GF-D8 (cell line): ENCODE results near the gene FILIP1L.

Source experiments
- DNase-seq: peaks from one replicate; lab custom pipeline; 2025; lab: John Stamatoyannopoulos, UW

FILIP1L gene

DNA sequence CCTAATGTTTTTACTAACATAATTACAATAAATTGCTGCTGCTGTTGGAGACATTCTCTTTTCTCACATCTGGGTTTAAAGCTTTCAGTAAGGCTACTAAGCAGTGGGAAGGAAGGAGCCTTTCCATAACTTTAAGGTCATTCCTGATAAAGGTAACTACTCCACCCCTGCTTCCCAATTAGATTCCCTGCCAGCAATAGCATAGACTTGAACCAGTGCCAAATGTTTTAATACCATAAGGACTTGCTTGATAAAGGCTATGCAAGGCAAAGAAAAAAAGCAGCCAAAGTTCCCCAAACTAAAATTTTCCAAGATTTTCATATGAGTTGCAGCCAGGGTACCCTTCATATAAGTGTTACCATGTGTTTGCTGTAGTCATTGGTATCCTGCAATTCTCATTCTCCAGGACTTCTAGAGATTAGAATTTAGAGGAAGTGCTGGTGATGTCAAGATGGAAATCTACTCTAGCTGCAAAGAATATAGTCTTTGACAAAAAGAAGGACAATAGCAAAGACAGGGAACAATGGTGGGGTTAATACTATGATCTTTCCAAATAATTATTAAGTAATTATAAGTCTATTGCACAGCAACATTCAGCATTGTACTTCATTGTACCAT, 106.1 kb downstream of the FILIP1L start:
- no peak for DNase-seq

DNA sequence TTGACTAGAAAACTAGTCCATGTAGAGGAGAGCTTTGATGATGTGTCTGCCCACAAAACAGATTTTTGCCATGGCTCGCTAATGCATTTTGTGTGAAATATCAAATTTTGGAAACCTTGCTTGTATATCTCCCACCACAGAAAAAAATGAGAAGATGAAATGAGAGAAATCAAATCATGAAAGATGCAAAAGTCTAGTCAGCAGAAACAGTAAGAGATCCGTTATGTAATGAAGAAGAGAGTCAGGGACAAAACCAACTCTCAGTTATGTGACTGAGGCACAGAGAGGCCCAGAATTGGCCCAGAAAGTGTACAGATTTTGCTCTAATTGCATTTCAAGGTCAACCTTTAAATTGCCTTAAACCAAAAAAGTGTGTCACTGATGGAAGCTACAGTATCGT, 107.0 kb downstream of the FILIP1L start:
- DNase-seq = no peak

DNA sequence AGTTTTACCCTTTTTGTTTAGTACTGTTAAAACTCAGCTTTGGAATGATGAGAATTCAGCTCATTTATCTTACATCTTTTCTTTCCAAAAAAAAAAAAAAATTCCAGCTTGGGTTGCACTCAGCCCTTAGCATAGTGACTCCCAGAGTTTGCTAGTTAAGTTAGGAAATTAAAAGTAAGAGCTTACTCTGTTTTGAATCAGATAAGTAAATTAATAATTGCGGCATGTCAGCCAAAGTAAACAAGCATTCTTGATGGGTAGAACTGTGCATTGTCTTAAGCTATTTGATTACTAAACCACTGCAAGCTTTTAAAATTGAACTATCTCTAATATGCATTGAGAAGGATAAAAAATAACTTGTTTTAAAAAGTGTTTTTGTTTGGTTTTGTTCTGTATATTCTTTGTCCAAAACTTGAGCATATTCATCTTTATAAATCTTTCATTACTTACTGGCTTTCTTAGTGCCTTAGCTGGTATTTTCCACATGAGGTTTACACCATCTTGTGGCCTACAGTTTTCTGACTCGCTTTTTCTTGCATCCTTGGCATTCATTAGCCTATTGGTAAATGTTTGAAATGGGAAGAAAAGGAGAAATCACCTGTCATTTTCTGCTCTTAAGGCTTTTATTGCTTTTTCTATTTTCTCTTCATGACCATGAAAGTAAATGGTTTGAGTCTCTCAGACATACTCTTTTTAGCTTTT, 107.6 kb downstream of the FILIP1L start:
- no peak for DNase-seq

DNA sequence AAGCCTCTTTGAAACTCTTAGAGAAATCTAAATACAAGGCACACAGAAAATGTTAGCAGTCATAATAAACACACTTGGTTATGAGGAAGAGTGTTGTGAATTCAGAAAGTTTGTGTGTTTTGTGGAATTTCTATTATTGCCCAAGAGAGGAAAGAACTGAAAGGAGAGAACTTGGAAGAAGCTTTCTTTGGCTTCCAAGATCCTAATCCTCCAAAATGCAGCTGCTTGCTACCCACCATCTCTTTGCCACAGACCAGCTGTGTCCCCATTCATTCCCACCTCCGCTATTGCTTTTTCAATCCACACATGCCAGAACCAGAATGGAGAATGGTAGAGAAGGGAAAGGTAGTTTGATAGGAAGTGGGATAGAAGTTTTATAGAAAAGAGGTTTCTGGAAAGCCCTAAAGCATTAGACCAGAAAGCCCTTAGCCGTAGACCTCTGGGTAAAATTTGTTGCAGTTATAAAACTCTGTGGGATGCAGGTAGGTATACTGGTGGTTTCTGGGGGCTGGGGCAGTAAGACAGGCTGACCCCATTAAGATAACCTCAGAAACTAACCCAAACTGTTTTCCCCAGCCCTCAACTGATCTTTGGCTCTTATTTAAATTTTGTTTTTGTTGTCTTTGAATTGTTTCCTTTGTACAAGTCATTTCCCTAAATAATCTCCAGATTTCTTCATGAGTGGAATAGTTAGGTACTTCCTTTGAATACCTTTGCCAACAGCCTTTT, 108.5 kb downstream of the FILIP1L start:
- no peak for DNase-seq

DNA sequence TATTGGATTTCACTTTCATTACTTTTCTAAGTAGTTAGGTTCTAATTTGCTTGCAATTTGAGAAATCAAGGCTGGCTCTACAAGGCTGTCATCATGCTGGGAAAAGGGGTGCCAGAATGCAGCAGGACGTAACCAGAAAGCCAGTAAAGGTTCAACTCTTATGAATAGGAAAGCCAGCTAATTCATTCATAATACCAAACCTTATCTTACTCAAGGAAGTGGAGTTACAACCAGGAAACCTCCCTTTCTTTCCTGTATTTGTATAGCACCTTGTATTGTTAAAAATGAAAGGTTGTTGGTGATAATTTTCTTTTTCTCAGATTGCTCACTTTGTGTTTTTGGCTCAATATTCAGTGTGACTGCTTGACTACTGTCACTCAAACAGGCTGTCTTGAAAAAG, 109.4 kb downstream of the FILIP1L start:
- DNase-seq = no peak

DNA sequence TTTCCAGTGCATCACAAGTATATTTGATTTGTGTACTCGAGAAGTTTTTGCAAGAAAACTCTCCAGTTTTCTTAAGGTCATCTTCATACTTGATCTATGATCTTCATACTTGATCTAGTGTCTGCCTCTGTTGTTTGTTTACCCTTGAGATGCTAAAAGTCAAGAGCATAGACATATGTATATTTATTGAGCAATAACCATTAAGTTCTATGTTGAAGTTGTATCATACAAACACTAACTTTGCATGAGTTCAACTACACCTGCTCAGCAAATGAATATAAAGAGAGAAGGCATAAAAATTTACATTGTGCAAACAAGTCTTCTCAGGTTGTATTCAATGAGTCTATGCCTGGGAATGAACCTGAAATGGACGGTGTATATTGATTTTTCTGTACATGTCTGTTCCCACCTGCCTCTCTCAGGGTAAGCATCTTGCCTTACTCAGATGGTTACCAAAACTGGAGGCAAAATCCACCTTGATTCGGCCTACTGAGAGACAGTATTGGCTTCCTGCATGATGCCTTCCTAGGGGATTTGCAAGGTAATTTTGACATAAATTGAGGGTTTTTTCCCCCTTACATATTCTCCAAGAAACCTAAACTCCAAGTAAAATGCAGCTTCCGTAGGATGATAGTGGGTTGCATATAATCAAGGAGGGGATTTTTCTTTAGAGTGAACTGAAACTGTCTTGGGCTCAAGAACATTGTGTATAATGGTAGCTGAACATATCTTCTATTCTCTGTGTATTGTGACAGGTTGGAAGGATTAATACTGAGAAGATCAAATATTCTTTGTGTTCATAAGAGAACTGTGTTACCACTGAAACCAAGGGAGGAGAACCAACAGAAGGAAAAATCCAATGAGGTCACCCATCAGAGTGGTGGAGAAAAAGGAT, 110.4 kb downstream of the FILIP1L start:
- DNase-seq = no peak

DNA sequence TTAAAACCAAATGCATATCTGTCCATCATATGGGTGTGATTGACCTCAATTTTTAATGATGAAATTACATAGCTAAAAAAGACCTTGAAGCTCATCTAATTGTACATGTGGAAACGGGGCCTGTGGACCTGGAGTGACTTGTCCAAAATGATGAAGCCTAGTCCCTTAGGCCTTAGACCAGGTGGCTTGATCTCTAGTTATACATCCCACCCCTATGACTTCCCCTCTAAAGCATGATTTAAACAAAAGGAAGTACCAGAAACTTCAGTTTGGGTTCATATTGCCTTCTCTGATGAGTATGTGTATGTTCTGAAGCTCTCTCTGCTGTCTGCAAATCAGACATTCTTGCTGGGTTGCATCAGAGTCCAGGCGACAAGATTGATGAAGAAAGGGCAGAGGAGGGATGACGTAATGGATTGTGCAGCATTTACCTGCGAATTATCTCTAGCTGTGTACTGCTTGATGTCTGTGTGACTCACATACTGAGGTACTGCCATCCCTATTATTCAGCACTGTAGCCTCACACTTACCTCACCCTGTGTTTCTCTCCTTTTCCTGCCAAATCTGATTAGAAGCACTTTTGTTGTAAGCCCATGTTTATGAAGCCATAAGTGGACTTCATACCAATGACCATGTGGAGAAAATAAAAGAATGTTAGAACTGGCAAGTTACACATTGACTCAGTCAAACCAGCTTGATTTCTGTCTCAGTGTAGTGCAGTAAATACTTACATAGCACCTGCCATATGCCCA, 111.5 kb downstream of the FILIP1L start:
- DNase-seq = no peak

DNA sequence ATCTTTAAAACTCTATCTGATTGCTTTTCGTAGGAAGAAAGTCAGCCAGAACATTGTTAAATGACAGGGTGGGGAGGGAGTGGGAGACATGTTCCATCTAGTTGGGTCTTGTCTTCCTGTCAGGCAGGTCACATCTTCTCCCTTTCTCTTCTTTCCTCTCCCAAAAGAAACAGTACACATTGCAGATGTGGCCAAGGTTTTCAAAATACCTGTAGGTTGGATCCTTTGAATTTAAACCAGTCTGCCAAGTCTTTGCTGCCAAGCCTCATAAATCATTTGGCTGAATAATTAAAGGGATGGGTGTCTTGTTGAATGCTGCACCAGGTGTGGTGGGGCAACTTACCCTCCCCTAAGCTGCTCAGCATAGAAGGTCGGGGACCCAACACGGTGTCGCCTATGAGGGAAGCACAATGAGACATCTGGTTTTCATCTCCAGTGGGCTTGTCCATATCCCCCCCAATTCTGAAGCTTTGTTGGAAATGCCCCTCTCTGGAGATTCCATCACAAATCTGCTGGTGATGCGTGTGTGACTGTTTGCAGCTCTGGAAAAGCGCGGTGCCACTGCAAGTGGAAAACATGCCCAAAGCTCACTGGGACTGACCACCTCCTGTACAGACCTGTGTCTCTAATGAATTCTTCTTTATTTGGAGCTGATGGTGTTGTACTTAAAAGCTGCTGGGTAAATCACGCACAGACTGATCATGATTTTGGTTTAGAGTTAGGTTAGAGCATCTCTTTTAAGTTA, 112.6 kb downstream of the FILIP1L start:
- DNase-seq = no peak

DNA sequence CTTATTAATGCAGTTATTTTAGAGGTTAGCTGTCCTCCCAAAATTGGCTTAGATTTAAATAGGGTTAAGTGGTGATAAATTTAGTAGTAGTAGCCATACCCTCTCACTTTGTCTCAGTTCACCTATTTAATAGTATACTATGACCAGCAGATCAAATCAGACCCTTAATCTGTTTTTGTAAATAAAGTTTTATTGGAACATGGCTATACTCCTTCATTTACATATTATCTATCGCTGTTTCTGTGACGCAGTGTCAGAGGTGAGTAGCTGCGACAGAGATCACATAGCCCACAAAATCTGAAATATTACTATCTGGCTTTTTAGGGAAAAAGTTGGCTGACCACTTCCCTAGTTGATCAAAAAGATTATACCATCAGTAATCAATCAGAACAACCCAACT, 113.2 kb downstream of the FILIP1L start:
- no peak for DNase-seq

DNA sequence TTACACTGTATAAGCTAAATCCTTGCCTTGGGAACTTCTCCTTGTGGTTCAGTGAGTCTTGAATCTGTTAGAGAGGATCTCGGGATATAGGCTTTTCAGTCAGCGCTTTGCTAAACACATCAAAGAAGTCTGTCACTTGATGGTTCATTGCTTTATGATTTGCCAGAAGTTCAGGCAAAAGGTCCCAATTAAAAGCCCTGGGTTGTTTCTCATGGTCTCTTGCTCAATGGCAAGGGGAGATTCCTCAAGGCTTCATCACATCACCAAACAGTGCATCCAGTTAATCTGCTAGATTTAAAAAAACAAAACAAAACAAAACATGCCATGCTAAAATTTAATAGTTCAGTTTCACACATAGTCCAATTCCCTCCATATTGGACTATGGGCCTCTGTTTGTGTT, 114.8 kb downstream of the FILIP1L start:
- DNase-seq = no peak

DNA sequence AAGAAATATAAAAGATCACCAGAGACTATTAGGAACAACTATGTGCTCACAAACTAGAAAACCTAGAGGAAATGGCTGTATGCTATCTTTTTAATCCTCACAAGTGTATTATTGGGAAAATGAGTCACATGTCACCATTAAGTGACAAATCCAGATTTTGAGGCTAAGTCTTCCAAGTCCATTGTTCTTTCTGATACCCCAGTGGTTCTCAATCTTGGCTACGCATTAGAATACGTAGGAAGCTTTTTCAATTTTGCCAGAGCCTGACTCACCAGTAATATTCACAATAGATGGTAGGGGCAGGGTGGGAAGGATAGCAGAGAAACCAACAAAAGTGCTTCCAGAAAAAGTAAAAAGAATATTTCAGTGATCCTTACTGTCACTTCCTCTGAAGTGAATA, 117.0 kb downstream of the FILIP1L start:
- no peak for DNase-seq

DNA sequence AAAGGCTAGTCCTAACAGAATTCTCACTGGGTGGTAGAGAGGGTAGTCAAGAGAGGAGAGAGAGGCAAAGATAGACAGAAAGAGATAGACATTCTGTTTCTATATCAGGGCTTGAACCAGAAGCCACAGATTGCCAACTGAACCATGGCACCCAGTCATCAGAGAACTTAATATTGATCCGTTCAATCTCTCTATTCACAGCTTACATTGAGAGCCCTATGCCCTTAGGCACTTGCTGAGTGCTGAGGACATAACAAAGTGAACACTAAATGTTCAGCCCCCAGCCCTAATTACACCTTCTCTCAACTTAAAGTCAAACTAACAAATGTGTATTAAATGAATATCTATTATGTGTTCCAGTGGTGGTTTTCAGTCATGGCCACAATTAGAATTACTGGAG, 124.1 kb downstream of the FILIP1L start:
- DNase-seq = no peak

DNA sequence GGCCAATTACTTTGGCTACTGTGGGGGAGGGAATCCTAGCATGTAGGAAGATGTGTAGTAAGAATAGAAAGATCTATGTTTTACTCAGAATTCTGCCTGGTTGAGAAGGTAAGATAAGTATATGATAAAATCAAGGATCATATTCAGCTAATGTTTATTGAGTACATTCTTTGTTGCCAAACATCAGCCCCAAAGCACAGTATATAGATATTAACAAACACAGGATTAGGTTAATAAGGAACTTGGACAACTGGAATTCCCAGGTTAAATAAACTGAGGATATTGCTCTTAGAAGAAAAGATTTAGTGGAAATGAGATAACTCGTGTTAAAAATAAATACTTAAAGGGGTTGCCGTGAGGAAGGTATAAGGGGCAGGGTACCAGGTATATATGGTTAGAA, 129.6 kb downstream of the FILIP1L start:
- no peak for DNase-seq

DNA sequence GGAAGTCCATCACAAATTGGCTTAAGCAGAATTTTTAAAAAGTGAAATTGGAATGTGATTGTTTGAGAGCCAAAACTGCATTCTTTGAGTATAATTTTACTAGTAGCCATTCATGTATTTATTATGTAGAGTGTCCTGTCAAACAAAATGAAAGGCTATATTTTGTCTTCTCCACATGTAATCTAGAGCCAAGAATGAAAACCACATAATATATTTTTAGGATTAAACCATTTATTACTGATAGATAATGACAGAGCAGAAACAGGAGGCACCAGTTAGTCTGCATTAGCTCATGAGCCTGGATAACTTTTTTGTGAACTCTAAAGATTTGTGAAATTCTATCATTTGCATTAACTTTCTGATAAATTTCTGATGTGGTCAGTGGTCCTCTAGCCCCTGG, 130.2 kb downstream of the FILIP1L start:
- DNase-seq = no peak

DNA sequence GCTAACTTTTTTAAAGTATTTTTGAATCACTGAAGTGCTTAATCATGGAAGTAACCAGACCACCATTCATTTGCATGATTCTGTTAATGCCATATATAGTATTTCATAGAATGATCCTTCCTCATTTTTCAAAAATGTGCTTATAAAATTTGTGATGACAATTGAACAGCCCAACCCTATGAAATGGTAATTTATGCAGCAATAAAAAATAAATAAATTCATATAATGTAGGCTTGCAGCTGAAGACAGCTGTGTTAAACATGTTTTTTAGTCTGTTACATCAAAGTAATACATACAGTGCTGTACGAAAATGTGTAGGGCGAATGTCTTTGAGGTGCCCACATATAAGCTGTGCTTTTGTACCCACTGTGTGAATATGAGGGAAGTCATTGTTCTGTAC, 131.7 kb downstream of the FILIP1L start:
- DNase-seq = no peak

DNA sequence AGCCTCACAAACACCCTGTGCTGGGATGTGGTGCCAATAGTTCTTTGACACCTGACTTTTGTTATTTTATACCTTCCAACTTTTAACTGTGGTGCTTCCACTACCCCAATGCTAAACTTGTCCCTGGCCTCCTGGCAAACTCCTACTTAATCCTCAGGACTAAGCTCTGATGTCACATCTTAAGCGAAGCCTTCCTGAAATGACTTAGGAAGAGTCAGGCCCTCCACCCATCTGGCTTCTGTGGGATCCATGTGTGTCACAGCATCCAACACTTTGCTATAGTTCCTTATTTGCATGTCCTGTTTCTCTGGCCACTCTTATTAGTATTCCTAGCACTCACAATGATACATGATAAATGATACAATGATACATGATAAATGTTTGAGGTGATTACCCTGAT, 133.2 kb downstream of the FILIP1L start:
- no peak for DNase-seq

DNA sequence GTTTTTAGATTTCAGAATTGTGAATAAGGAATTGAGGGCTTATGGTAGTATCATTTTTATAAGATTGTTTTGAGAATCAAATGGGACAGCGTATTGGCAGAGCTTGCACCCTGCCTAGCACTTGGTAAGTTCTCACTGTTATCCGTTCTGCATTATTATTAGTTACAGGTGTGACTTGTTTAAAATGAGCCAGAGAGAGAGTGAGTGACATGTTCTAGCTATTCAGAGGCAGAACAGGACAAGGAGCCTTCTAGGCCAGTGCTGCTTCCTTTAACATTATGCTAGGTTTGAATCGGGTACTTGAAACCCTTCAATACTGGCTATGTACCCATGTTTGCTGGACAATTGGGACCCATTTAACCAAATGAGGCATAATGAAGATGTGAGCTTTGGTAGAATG, 133.7 kb downstream of the FILIP1L start:
- DNase-seq = no peak

DNA sequence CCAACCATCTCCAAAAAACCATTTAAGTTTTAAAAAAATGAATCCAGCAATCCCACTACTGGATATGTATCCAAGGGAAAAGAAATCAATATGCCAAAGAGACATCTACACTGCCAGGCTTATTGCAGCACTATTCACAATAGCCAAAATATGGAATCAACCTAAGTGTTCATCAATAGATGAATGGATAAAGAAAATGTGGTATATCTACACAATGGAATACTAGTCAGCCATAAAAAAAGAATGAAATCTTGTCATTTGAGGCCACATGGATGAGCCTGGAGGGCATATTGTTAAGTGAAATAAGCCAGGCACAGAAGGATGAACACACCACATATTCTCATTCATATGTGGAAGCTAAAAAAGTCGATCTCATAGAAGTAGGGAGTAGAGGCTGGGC, 136.1 kb downstream of the FILIP1L start:
- no peak for DNase-seq

DNA sequence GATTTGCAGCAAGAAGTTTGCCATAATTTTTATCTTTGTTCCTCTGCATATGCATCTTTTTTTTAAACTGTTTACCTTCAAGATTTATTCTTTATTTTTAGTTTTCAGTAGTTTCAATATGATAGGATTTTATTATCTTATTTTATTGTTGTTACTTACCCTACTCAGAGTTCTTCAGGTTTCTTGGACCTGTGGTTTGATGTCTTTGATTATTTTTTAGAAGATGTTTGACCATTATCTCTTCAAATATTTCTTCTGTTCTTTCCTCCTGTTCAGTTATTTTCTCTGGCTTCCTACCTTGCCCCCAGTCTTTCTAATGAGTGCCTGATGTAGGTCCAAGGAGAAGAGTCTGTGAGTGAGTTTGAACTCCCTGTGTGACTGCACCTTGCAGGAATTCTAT, 137.7 kb downstream of the FILIP1L start:
- no peak for DNase-seq

DNA sequence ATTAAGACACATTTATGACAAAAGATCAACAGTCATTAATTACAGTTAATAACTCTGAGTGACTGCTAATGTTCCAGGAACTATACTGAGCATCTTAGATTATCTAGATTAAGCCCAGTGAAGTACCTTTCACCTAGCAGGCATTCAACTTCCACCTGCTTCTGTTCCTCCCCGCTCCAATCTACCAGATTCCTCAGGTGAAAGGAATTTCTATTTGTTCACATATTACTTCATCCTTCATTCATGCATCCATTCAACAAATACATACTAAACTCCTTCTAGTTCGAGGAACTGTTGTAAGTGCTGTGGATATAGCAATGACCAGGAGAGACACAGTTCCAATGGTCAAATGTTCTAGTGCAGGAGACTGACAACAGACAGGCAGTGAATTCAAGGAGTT, 139.3 kb downstream of the FILIP1L start:
- DNase-seq = no peak
